ENCODE results near the gene COG2. TPM values are rescaled to one million over a fixed set of nuclear protein-coding genes. Genes with fewer than 3 reads are reported as not detected.

Gene COG2
- total RNA-seq, 1 experiment from 2014 or later: 46.9 TPM

DNA sequence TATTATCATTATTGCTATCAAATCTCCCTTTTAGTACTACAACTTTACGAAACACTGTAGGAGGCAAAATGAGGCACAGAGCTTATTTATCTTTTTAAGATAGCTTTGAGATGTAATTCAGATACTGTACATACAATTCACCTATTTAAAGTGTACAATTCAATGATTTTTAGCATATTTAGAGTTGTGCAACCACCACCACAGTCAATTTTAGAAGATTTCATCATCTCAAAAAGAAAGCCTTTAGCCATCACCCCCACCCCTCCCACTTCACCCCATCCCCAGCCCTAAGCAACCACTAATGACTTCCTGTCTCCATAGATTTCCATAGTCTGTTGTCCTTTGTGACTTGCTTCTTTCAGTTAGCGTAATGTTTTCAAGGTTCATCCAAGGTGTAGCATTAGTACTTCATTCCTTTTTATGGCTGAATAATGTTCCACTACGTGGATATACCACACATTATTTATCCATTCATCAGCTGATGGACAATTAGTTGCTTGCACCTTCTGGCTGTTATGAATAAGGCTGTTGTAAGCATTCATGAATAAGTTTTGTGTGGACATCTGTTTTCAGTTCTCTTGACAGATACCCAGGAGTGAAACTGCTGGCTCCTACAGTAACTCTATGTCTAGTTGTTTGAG, 95.5 kb downstream of the COG2 start:
- no peaks in the 10 kb centered on the region for H3K4me1 ChIP-seq
- Mint-ChIP-seq H3K9me3 (ENCODE audit: unreplicated experiment) (no peaks in the 10 kb centered on the region), H3K4me3 (ENCODE audit: unreplicated experiment) (no peak overlapping the region), H3K36me3 (ENCODE audit: insufficient read depth, unreplicated experiment) (no peaks in the 10 kb centered on the region), H3K27ac (ENCODE audit: unreplicated experiment) (no peak overlapping the region), H3K27me3 (ENCODE audit: insufficient read depth, unreplicated experiment) (no peaks in the 10 kb centered on the region), H3K4me1 (ENCODE audit: low read depth, unreplicated experiment) (peaks cover 7% of the 10 kb centered on the region)
- DNase-seq: no peak
- POLR2A ChIA-PET: no interaction called here
- H3K36me3 ChIP-seq (ENCODE audit: control insufficient read depth, insufficient read depth, low read length): no peaks in the 10 kb centered on the region
- no peaks in the 10 kb centered on the region for H3K9me3 ChIP-seq
- TF ChIP-seq, protein P1, sequence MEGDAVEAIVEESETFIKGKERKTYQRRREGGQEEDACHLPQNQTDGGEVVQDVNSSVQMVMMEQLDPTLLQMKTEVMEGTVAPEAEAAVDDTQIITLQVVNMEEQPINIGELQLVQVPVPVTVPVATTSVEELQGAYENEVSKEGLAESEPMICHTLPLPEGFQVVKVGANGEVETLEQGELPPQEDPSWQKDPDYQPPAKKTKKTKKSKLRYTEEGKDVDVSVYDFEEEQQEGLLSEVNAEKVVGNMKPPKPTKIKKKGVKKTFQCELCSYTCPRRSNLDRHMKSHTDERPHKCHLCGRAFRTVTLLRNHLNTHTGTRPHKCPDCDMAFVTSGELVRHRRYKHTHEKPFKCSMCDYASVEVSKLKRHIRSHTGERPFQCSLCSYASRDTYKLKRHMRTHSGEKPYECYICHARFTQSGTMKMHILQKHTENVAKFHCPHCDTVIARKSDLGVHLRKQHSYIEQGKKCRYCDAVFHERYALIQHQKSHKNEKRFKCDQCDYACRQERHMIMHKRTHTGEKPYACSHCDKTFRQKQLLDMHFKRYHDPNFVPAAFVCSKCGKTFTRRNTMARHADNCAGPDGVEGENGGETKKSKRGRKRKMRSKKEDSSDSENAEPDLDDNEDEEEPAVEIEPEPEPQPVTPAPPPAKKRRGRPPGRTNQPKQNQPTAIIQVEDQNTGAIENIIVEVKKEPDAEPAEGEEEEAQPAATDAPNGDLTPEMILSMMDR (IDR thresholded peaks at IDR 0.05; ENCODE audit: insufficient read depth in 1 of 2, low read depth in 1 of 2, low read length in 1 of 2, severe bottlenecking in 1 of 2, unreplicated experiment in 1 of 2): no peak
- H3K27me3 ChIP-seq (replicated peaks; ENCODE audit: control insufficient read depth, insufficient read depth, low read length): no peaks in the 10 kb centered on the region
- H3K4me3 ChIP-seq (ENCODE audit: low read depth, low read length): no peak overlapping the region
- intact Hi-C loops (cut with micrococcal nuclease; ENCODE audit: unreplicated experiment): no loop called here
- BruUV-seq (replicated peaks): no TSS peak
- CTCF ChIA-PET: no interaction called here

DNA sequence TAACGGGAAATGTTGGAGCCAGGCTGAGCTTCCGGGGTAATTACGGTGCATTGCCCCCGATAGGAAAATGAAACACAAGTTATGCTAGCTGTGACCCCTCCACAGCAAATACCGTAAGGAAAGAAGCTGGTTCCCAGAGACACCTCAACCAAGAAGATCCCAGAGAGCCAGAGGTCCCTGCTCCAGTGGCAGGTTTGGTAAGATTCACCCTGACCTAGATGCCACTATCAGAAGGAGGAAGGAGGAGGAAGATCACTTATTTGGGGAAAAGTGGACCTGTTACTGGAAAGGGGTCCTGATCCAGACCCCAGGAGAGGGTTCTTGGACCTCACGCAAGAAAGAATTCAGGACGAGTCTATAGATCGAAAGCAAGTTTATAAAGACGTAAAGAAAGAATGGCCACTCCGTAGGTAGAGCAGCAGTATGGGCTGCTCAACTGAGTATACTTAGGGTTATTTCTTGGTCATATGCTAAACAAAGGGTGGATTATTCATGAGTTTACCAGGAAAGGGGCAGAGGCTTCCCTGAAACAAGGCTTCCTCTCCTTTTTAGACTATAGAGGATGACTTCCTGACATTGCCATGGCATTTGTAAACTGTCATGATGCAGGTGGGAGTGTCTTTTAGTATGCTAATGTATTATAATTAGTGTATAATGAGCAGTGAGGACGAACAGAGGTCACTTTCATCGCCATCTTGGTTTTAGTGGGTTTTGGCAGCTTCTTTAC, 97.4 kb downstream of the COG2 start:
- TF ChIP-seq, protein P1 (IDR thresholded peaks at IDR 0.05; ENCODE audit: insufficient read depth in 1 of 2, low read depth in 1 of 2, low read length in 1 of 2, severe bottlenecking in 1 of 2, unreplicated experiment in 1 of 2): no peak
- intact Hi-C loops (cut with micrococcal nuclease; ENCODE audit: unreplicated experiment): no loop called here
- no peaks in the 10 kb centered on the region for H3K9me3 ChIP-seq
- no peaks in the 10 kb centered on the region for H3K36me3 ChIP-seq (ENCODE audit: control insufficient read depth, insufficient read depth, low read length)
- no TSS peak for BruUV-seq (replicated peaks)
- CTCF ChIA-PET: interaction anchor here (1.5 kb wide), 1 partner anchor 239 kb away, joined by 5 read pairs; the partner anchor contains the start of genes ARV1 and TTC13
- Mint-ChIP-seq H3K27me3 (ENCODE audit: insufficient read depth, unreplicated experiment) (no peaks in the 10 kb centered on the region), H3K9me3 (ENCODE audit: unreplicated experiment) (no peaks in the 10 kb centered on the region), H3K27ac (ENCODE audit: unreplicated experiment) (no peak overlapping the region), H3K36me3 (ENCODE audit: insufficient read depth, unreplicated experiment) (no peaks in the 10 kb centered on the region), H3K4me1 (ENCODE audit: low read depth, unreplicated experiment) (peaks cover 24% of the 10 kb centered on the region), H3K4me3 (ENCODE audit: unreplicated experiment) (no peak overlapping the region)
- peaks cover 14% of the 10 kb centered on the region for H3K4me1 ChIP-seq
- no peak for DNase-seq
- POLR2A ChIA-PET: no interaction called here
- H3K27me3 ChIP-seq (replicated peaks; ENCODE audit: control insufficient read depth, insufficient read depth, low read length): no peaks in the 10 kb centered on the region
- no peak overlapping the region for H3K4me3 ChIP-seq (ENCODE audit: low read depth, low read length)

Other genes with a start within 250 kb of the COG2 start
- 2.4 and 3.7 TPM in 2 replicates for gene PGBD5, start 216.1 kb upstream of the COG2 start, total RNA-seq (2022)
- gene AGT, start 71.6 kb downstream of the COG2 start, total RNA-seq (2022): 38.6 and 41.9 TPM in 2 replicates
- gene CAPN9, start 104.9 kb downstream of the COG2 start, total RNA-seq (2022): 0.28 and 0.39 TPM in 2 replicates
- 80.1 and 92.2 TPM in 2 replicates for gene C1orf198, start 226.0 kb downstream of the COG2 start, total RNA-seq (2022)

Measured in Caco-2 (cell line).